Gastroesophageal sphincter (tissue), 3 donors: ENCODE measurements around the gene WDR64.

Experiments
- POLR2AphosphoS5 ChIP-seq: sonication (generic); formaldehyde crosslinking; IDR thresholded peaks from one replicate; pipeline ENCODE4 v1.6.1; 2017; ENCODE audit warnings: antibody characterized with exemption
- TF ChIP-seq, protein P1 (sequence below), 4 experiments: fragments of 200-600 bp in 2 of 4; fragments of 450-650 bp in 2 of 4; sonication (generic) in 1 of 4; IDR thresholded peaks; one replicate each; pipeline ENCODE4 v1.5.1; 2017 to 2019; ENCODE audit warnings: antibody characterized with exemption in 4 of 4, mild to moderate bottlenecking in 2 of 4, moderate library complexity in 2 of 4

DNA sequence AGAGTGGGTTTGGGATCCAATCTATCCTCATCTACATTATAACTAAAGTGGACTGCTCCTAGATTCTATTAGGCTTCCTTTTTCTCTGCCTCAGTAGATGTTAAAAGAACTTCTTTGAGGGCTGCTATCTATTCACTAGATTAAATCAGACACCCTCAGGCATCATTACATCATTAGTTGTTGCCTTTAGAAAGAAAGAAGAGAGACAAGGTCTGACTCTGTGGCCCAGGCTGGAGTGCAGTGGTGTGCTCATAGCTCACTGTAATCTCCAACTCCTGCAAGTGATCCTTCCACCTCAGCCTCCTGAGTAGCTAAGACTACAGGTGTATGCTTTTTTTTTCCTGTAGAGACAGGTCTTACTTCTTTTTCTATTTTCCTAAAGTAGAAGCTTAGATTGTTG, 124.8 kb downstream of the WDR64 start:
- TF ChIP-seq, protein P1, sequence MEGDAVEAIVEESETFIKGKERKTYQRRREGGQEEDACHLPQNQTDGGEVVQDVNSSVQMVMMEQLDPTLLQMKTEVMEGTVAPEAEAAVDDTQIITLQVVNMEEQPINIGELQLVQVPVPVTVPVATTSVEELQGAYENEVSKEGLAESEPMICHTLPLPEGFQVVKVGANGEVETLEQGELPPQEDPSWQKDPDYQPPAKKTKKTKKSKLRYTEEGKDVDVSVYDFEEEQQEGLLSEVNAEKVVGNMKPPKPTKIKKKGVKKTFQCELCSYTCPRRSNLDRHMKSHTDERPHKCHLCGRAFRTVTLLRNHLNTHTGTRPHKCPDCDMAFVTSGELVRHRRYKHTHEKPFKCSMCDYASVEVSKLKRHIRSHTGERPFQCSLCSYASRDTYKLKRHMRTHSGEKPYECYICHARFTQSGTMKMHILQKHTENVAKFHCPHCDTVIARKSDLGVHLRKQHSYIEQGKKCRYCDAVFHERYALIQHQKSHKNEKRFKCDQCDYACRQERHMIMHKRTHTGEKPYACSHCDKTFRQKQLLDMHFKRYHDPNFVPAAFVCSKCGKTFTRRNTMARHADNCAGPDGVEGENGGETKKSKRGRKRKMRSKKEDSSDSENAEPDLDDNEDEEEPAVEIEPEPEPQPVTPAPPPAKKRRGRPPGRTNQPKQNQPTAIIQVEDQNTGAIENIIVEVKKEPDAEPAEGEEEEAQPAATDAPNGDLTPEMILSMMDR (IDR thresholded peaks at IDR 0.05): no peak
- no peak for TF ChIP-seq POLR2AphosphoS5
